GM18507 (cell line): ENCODE results near the gene SPRY4.
A peak's percentile ranks its signal among the peaks of the same experiment; 100 is the strongest.
"Not testable (repeated sequence)": the region's sequence is repeated elsewhere in the genome, so short reads cannot be mapped to it uniquely, and the experiment has no call there.

ENCODE experiments used
- DNase-seq: peaks from one replicate; pipeline ENCODE4 v3.0.0; 2011; ENCODE audit warnings: low read depth; ENCODE audit not compliant: insufficient read length; ENCODE audit errors: extremely low spot score
- FAIRE-seq: peaks from 2 replicates; lab custom pipeline; 2011; peaks lifted over from hg19 to GRCh38; lab: Jason Lieb, UNC

SPRY4 gene, protein sequence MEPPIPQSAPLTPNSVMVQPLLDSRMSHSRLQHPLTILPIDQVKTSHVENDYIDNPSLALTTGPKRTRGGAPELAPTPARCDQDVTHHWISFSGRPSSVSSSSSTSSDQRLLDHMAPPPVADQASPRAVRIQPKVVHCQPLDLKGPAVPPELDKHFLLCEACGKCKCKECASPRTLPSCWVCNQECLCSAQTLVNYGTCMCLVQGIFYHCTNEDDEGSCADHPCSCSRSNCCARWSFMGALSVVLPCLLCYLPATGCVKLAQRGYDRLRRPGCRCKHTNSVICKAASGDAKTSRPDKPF

GRCh38 chr5:142324871-142325724 lies at the start of gene SPRY4:
SPRY4 (minus strand) TSS chr5:142325021; CDS start chr5:142315108, 9,913 bp downstream.
- DNase-seq (peak; percentile 75), FAIRE-seq (peak; percentile 97)

- no peak for FAIRE-seq
These were observed 43.7 kb upstream of the SPRY4 start for GRCh38 chr5:142368529-142368928.

GRCh38 chr5:142366007-142366406 lies 41.2 kb upstream of the SPRY4 start:
- DNase-seq (no peak), FAIRE-seq (no peak)

More at GRCh38 chr5:142368529-142368928, 43.7 kb upstream of the SPRY4 start:
- no peak for DNase-seq

- FAIRE-seq (peak; percentile 70), DNase-seq (no peak)
These were observed 39.7 kb upstream of the SPRY4 start for GRCh38 chr5:142364251-142365145.

DNA sequence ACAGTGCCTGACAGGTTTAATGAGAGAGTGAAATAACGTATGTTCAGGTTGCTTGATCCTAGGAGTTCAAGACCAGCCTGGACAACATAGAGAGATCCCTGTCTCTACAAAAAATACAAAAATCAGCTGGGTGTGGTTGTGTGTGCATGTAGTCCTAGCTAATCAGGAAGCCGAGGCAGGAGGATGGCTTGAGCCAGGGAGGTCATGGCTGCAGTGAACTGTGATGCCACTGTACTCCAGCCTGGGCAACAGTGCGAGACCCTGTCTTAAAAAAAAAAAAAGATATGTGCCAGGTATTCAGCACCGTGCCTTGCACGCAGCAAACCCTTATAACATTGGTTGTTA lies 38.8 kb upstream of the SPRY4 start:
- no peak for FAIRE-seq
- DNase-seq, result no peak

- not testable (repeated sequence) for FAIRE-seq, DNase-seq
These were observed 37.4 kb upstream of the SPRY4 start for GRCh38 chr5:142362193-142362592.

DNA sequence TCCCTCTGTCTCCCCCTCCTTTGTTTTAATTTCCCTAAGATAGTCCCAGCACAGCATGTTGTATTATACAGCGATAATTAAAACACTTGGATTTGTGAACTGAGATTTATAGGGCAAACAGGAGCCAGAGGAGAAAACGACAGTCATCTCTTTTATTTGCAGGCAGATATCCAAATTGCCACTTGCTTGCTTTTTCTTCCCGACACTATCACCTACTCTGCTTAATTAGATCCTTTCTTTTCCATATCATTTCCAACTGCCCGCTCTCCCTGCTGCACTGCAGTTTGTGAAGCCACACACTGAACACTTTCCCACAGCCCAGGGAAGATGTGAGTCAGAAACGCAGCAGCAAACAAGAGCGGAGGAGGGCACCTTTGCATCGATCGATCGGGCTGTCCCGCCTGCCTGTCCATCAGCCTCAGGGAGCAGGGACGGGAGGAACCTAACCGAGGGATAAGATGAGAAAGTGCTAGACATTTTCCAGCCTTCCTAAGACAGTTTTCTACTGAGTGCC lies 35.8 kb upstream of the SPRY4 start:
- DNase-seq (no peak), FAIRE-seq (no peak)

DNA sequence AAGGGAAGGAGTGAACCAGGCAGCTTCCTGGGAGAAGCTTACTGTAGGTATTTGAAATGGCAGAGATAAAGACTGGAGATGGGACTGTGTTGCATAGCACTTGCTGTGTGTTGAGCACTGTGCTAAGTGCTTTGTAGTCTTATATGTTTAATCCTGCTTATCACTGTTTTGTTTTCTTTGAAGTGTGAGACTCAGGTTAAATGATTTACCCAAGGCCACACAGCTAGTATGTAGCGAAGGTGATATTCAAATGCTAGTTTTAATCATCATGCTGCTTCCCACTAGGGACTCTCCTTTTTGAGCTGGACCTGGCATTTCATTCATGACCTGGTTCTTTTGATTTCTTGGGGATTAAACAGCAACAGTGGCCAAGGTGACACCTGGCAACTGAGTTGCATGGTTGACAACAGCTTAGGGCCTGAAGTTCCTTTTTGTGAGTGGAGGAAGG lies 35.3 kb upstream of the SPRY4 start:
- DNase-seq (no peak), FAIRE-seq (no peak)

DNA sequence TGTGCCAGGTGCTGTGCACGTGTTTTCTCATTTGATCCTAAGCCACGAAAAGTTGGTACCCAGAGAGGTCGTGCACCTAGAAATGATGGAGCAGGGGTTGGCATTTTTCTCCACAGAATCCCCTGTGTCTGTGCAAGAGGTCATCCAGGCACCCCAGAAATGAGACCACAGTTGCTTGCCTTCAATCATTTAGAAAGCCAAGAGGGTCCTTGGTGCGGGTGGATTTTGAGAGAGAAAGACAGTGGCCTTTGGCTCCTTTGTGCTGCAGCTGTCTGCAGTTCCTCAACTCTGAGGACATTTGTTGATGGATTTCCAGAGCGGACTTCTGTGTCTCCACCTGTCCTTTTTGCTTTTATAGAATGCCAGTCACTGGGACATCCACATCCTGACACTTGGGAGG lies 33.8 kb upstream of the SPRY4 start:
- FAIRE-seq (no peak), DNase-seq (no peak)

DNA sequence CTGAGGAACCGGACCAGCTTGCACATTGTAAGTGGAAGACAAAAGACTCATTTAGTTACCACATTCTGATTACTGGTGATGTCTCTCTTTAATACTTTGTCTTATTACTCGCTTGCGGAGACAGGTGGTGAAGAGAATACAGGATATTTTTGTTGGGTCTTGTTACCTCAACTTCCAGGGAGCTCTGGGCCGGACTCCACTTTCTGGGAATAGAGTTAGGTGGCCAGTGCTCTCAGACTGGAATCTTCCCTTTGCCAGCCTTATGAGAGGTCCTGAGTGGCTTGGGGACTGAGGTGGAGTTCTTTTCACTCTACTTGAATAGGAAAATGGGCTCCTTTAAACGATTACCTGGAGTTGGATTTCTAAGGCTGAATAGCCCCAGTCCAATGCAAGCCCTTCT lies 33.3 kb upstream of the SPRY4 start:
- DNase-seq, result no peak
- FAIRE-seq, result no peak

- FAIRE-seq, result peak; percentile 49
- no peak for DNase-seq
These were observed 32.8 kb upstream of the SPRY4 start for GRCh38 chr5:142357469-142358090.

- DNase-seq (peak; percentile 86), FAIRE-seq (peak; percentile 91)
These were observed 32.1 kb upstream of the SPRY4 start for GRCh38 chr5:142356716-142357468.

DNA sequence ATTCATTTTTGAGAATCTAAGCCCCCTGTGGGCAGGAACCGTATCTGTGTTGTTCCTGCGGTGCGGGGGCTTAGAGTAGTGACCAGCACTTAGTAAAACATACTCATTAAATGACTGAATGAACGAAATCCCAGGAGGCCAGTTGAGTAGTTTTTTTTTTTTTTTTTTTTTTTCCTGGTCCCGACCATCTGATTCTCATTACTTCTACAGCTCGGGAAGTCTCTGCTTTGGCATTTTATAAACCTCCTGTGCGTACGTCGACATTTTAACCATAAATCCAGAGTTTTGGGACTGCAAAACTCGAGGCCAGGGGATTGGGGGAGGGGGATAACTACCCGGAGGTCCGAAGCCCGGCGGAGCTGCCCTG lies 31.5 kb upstream of the SPRY4 start:
- FAIRE-seq (no peak), DNase-seq (no peak)

DNA sequence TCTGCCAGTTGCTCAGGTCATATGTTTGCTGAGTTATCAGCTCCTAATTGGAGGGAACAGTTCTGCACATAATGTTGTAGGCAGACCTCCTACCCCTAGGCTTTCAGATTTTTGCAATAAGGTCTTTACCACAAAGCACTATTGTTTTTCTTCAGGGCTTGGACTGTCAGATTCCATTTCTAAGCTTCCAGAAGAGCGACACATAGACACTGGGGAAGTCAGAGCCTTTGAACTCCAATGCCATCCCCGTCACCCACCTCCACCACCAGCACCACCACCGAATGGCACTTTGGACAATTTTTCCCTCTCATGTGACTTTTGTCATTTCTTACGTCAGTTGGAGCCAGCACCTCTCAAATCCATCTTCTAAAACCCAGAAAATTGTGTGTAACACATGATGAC lies 28.3 kb upstream of the SPRY4 start:
- DNase-seq, result no peak
- no peak for FAIRE-seq

DNA sequence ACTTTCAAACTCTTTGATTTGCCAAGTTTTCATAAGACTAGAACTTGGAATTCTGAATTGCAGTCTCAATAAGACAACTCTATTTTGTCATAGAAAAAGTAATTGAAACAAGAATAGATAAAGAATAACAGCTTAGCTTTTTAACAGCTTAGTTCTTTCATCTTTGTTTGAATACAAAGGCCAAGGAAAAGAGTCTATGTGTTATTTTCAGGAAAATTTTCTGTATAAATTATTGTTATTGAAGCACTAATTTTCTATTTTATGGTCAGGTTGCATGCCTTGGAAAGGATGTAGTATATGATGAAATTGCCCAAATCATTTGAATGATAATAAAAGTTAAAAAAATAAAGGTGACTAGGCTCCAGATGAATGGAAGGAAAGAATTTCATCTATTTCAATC lies 25.2 kb upstream of the SPRY4 start:
- DNase-seq (no peak), FAIRE-seq (no peak)

GRCh38 chr5:142346706-142347105 lies 21.9 kb upstream of the SPRY4 start:
- no peak for DNase-seq

DNA sequence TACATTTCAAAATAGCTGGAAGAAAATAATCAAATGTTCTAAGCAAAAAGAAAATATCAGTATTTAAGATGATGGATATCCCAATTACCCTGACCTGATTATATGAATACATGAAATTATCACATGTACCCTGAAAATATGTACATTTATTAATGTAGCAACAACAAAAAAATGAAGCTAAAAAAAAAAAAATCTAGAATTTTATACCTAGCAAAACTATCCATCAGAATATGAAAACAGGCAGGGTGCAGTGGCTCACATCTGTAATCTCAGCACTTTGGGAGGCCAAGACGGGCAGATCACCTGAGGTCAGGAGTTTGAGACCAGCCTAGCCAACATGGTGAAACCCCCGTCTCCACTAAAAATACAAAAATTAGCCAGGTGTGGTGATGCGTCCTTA lies 20.1 kb upstream of the SPRY4 start:
- not testable (repeated sequence) for DNase-seq, FAIRE-seq

More at GRCh38 chr5:142346706-142347105, 21.9 kb upstream of the SPRY4 start:
- no peak for FAIRE-seq

GRCh38 chr5:142343531-142343930 lies 18.7 kb upstream of the SPRY4 start:
- FAIRE-seq, result no peak

More at GRCh38 chr5:142343531-142343930, 18.7 kb upstream of the SPRY4 start:
- no peak for DNase-seq
